SK-N-SH (cell line): ENCODE measurements around the gene CLEC10A.

Source experiments
- CTCF ChIP-seq: fragments of 200-600 bp; sonication (generic); IDR thresholded peaks from 2 replicates; pipeline ENCODE4 v1.6.1; 2017; ENCODE audit warnings: antibody characterized with exemption, mild to moderate bottlenecking, moderate library complexity
- EP300 ChIP-seq, 2 experiments: IDR thresholded peaks; 2 replicates each; pipeline versions ENCODE4 v1.4.0 to v1.6.1; 2012; ENCODE audit warnings: borderline replicate concordance in 1 of 2, low read depth in 1 of 2, low read length in 1 of 2
- USF2 ChIP-seq: fragments of 150-350 bp; IDR thresholded peaks from 2 replicates; pipeline ENCODE4 v1.6.1; 2017; ENCODE audit warnings: antibody characterized with exemption, low read length, low read depth, borderline replicate concordance

GRCh38 chr17:7064261-7064660, 15.8 kb downstream of the CLEC10A start:
- TF ChIP-seq USF2 = no peak
- no peak; a peak in 1 of 4 replicates for TF ChIP-seq EP300 (IDR thresholded peaks at IDR 0.05; ENCODE audit: borderline replicate concordance in 1 of 2, low read depth in 1 of 2, low read length in 1 of 2)
- TF ChIP-seq CTCF = no peak
